OCI-LY7 (cell line): ENCODE data around the gene CMIP. TPM values are rescaled to one million over a fixed set of nuclear protein-coding genes. Genes with fewer than 3 reads are reported as not detected.

Experiments used
- BruUV-seq: library from RNA; stranded (reverse); fragments of 400-500 nt; replicated peaks from 2 replicates; lab custom pipeline; 2021; lab: Mats Ljungman, UMichigan
- CTCF ChIA-PET: fragments of 300-600 bp; sonication (Branson Sonifier 250); formaldehyde crosslinking; loops from one replicate; lab custom pipeline; 2022; ENCODE audit warnings: antibody characterized with exemption; ENCODE audit not compliant: unreplicated experiment; lab: Charles Lee
- POLR2A ChIA-PET: fragments of 300-600 bp; sonication (Branson Sonifier 250); formaldehyde crosslinking; loops from one replicate; lab custom pipeline; 2022; ENCODE audit warnings: antibody characterized with exemption; lab: Charles Lee
- DNase-seq: peaks from one replicate; pipeline ENCODE4 v3.0.0-alpha.2; 2015; ENCODE audit warnings: low spot score
- H2AFZ ChIP-seq: fragments of 200-600 bp; sonication (generic), shearing (Covaris generic); 2 replicates; pipeline ENCODE4 v1.6.1; 2014; ENCODE audit warnings: mild to moderate bottlenecking, antibody characterized with exemption, low read length, moderate library complexity
- H3K27ac ChIP-seq: fragments of 200-600 bp; sonication (generic); 2 replicates; pipeline ENCODE4 v1.5.1; 2014; ENCODE audit warnings: mixed run types, low read depth, mild to moderate bottlenecking, moderate library complexity, low read length, inconsistent platforms; ENCODE audit not compliant: poor library complexity, severe bottlenecking
- H3K36me3 ChIP-seq: fragments of 200-600 bp; sonication (generic); 2 replicates; pipeline ENCODE4 v1.6.1; 2014; ENCODE audit warnings: mild to moderate bottlenecking, antibody characterized with exemption, low read length, moderate library complexity, mixed read lengths; ENCODE audit not compliant: insufficient read depth
- H3K4me1 ChIP-seq: fragments of 200-600 bp; sonication (generic); 2 replicates; pipeline ENCODE4 v1.5.1; 2014; ENCODE audit warnings: mild to moderate bottlenecking, low read length; ENCODE audit not compliant: insufficient read depth, poor library complexity, severe bottlenecking
- H3K4me2 ChIP-seq: fragments of 200-600 bp; sonication (generic); 2 replicates; pipeline ENCODE4 v1.6.1; 2014; ENCODE audit warnings: mild to moderate bottlenecking, low read length
- H3K4me3 ChIP-seq: fragments of 200-600 bp; sonication (generic); 2 replicates; pipeline ENCODE4 v1.5.1; 2014; ENCODE audit warnings: mild to moderate bottlenecking, low read depth, low read length; ENCODE audit not compliant: poor library complexity, severe bottlenecking
- H3K79me2 ChIP-seq: fragments of 200-600 bp; sonication (generic); 2 replicates; pipeline ENCODE4 v1.6.1; 2016; ENCODE audit warnings: low read depth, mild to moderate bottlenecking, low read length, moderate library complexity, mixed read lengths; ENCODE audit not compliant: insufficient read depth
- H3K9me2 ChIP-seq: fragments of 200-600 bp; sonication (generic); 2 replicates; pipeline ENCODE4 v1.6.1; 2016; ENCODE audit warnings: mild to moderate bottlenecking, low read length, mixed read lengths; ENCODE audit not compliant: insufficient read depth
- H3K9me3 ChIP-seq: fragments of 200-600 bp; sonication (generic); 2 replicates; pipeline ENCODE4 v1.6.1; 2014; ENCODE audit warnings: mild to moderate bottlenecking, mixed run types, low read length, mixed read lengths
- H4K20me1 ChIP-seq: fragments of 200-600 bp; sonication (generic); 2 replicates; pipeline ENCODE4 v1.6.1; 2014; ENCODE audit warnings: mild to moderate bottlenecking, antibody characterized with exemption, low read length, moderate library complexity, mixed read lengths; ENCODE audit not compliant: insufficient read depth
- EZH2phosphoT487 ChIP-seq: fragments of 200-600 bp; sonication (generic); IDR thresholded peaks from 2 replicates; pipeline ENCODE4 v1.6.1; 2018; ENCODE audit warnings: low read depth, borderline replicate concordance, mild to moderate bottlenecking, mixed run types, antibody characterized with exemption, low read length, moderate library complexity, mixed read lengths
- intact Hi-C: fragments of 100-400 bp; cut with micrococcal nuclease; formaldehyde crosslinking; loops from one replicate; pipeline ENCODE4 v1.10.0; 2022; ENCODE audit not compliant: unreplicated experiment
- total RNA-seq, 2 experiments: library from RNA; depleted of rRNA in 1 of 2; stranded (reverse); fragments of >200 nt in 1 of 2; shearing (Covaris generic) in 1 of 2; gene quantifications; 2 replicates each; pipeline ENCODE4 v1.2.3, GENCODE V29; 2014 to 2022
- TF ChIP-seq, protein P1 (sequence below): fragments of 200-600 bp; sonication (generic); conservative IDR thresholded peaks from 2 replicates; pipeline ENCODE4 v1.5.1; 2014; ENCODE audit warnings: mild to moderate bottlenecking, antibody characterized with exemption, low read length, moderate library complexity, mixed read lengths

The CMIP gene
- total RNA-seq, 2 experiments from 2014 or later = 15.4 to 70.3 TPM

DNA sequence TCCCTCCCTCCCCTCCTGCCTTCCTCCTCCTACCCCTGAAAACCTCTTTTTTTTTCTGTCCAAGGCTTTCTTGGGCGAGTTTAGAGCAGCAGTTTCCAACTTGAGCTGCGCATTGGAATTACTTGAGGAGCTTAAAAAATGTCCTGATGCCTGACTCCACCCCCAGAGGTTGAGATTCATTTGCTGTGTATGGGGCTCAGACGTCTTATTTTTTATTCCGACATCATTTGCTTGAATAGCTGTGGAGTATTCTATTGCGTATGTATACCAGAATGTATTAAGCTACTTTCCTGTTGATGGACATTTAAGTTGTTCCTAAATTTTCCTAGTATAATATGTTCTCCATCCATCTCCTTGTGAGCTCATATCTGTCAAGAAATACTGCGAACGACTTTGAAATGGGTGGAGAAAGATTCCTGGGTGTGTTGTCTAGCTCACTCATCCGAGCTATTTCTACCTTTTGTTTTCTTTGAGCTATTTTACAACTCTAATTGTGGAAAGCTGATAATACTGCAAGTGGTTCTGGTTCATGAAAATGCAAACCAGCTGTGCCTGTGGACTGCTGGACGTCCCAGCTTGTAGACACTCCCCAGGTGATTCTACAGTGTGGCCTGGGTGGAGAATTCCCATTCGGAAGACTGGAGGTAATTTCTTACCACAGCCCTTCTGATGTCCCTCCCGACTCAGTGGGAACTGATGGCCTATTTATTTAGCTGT is 40.5 kb downstream of the CMIP start:
- POLR2A ChIA-PET = interaction anchor here (0.5 to 0.9 kb wide), 7 partner anchors 8 to 346 kb away, joined by 3 to 5 read pairs (median 3); no protein-coding TSS in a partner anchor
- CTCF ChIA-PET = interaction anchor here (1.0 to 1.1 kb wide), 2 partner anchors 18 to 81 kb away, joined by 3 read pairs; no protein-coding TSS in a partner anchor
- no peak for DNase-seq
- H2AFZ ChIP-seq = no peak overlapping the region
- no peak overlapping the region for H3K27ac ChIP-seq
- H3K36me3 ChIP-seq = peaks cover 7% of the 10 kb centered on the region; the same call in 1 of the 2 replicates
- H3K9me2 ChIP-seq = no peaks in the 10 kb centered on the region
- BruUV-seq = no TSS peak
- no peak for TF ChIP-seq EZH2phosphoT487
- TF ChIP-seq, protein P1, sequence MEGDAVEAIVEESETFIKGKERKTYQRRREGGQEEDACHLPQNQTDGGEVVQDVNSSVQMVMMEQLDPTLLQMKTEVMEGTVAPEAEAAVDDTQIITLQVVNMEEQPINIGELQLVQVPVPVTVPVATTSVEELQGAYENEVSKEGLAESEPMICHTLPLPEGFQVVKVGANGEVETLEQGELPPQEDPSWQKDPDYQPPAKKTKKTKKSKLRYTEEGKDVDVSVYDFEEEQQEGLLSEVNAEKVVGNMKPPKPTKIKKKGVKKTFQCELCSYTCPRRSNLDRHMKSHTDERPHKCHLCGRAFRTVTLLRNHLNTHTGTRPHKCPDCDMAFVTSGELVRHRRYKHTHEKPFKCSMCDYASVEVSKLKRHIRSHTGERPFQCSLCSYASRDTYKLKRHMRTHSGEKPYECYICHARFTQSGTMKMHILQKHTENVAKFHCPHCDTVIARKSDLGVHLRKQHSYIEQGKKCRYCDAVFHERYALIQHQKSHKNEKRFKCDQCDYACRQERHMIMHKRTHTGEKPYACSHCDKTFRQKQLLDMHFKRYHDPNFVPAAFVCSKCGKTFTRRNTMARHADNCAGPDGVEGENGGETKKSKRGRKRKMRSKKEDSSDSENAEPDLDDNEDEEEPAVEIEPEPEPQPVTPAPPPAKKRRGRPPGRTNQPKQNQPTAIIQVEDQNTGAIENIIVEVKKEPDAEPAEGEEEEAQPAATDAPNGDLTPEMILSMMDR = no peak
- no peaks in the 10 kb centered on the region for H4K20me1 ChIP-seq
- H3K4me3 ChIP-seq = no peak overlapping the region
- peaks cover 41% of the 10 kb centered on the region; the same call in 1 of the 2 replicates for H3K79me2 ChIP-seq
- H3K9me3 ChIP-seq = no peaks in the 10 kb centered on the region
- intact Hi-C loops = no loop called here
- H3K4me1 ChIP-seq = peaks cover 57% of the 10 kb centered on the region
- no peak overlapping the region for H3K4me2 ChIP-seq

GRCh38 chr16:81485824-81486539 is 41.4 kb downstream of the CMIP start:
- ChIA-PET CTCF (interaction anchor here (1.0 to 1.1 kb wide), 2 partner anchors 17 to 82 kb away, joined by 3 read pairs; no protein-coding TSS in a partner anchor), POLR2A (interaction anchor here (0.5 to 0.9 kb wide), 4 partner anchors 58 to 345 kb away, joined by 3 to 5 read pairs (median 4); no protein-coding TSS in a partner anchor)
- Histone ChIP-seq H3K4me1 (peaks cover 51% of the 10 kb centered on the region), H3K79me2 (peaks cover 33% of the 10 kb centered on the region; the same call in 1 of the 2 replicates), H4K20me1 (0 out of 2 replicates have a peak, but pooled peaks cover 4% of the 10 kb centered on the region), H3K36me3 (peaks cover 6% of the 10 kb centered on the region; the same call in 1 of the 2 replicates), H3K4me2 (no peak overlapping the region), H2AFZ (no peak overlapping the region), H3K9me2 (no peaks in the 10 kb centered on the region), H3K4me3 (no peak overlapping the region), H3K27ac (no peak overlapping the region), H3K9me3 (no peaks in the 10 kb centered on the region)
- no peak for DNase-seq
- no TSS peak for BruUV-seq
- TF ChIP-seq, protein P1 = no peak
- no peak for TF ChIP-seq EZH2phosphoT487
- intact Hi-C loops = no loop called here
